ENCODE data around the gene BPIFA2.
"Not testable (repeated sequence)": the region's sequence is repeated elsewhere in the genome, so short reads cannot be mapped to it uniquely, and the experiment has no call there.

The BPIFA2 gene

GRCh38 chr20:33162313-33162712 lies 5.6 kb upstream of the BPIFA2 start:
- DNase-seq = no peak

GRCh38 chr20:33162753-33163152 lies 5.2 kb upstream of the BPIFA2 start:
- DNase-seq = no peak

GRCh38 chr20:33163856-33164762 lies 3.9 kb upstream of the BPIFA2 start:
- no peak for DNase-seq

- DNase-seq = no peak
These were observed 3.2 kb upstream of the BPIFA2 start for GRCh38 chr20:33164763-33165095.

- no peak for DNase-seq
These were observed 2.4 kb upstream of the BPIFA2 start for GRCh38 chr20:33165416-33166055.

- DNase-seq = no peak
These were observed 1.3 kb upstream of the BPIFA2 start for GRCh38 chr20:33166533-33167113.

GRCh38 chr20:33169176-33169794 lies 1.3 kb downstream of the BPIFA2 start:
- no peak for DNase-seq

GRCh38 chr20:33172781-33173180 lies 4.8 kb downstream of the BPIFA2 start:
- DNase-seq = no peak

GRCh38 chr20:33175123-33175522 lies 7.2 kb downstream of the BPIFA2 start:
- DNase-seq = no peak

GRCh38 chr20:33176101-33176500 lies 8.1 kb downstream of the BPIFA2 start:
- no peak for DNase-seq

GRCh38 chr20:33177866-33178265 lies 9.9 kb downstream of the BPIFA2 start:
- no peak for DNase-seq

- DNase-seq = no peak
These were observed 10.8 kb downstream of the BPIFA2 start for GRCh38 chr20:33178726-33179125.

GRCh38 chr20:33180169-33180568 lies 12.2 kb downstream of the BPIFA2 start:
- no peak for DNase-seq

GRCh38 chr20:33181482-33182093 lies 13.6 kb downstream of the BPIFA2 start:
- no peak for DNase-seq

GRCh38 chr20:33183312-33183711 lies 15.4 kb downstream of the BPIFA2 start:
- no peak for DNase-seq

GRCh38 chr20:33185031-33185590 lies 17.2 kb downstream of the BPIFA2 start:
- DNase-seq = not testable (repeated sequence)

- no peak for DNase-seq
These were observed 19.5 kb downstream of the BPIFA2 start for GRCh38 chr20:33187491-33187890.

- no peak for DNase-seq
These were observed 20.5 kb downstream of the BPIFA2 start for GRCh38 chr20:33188421-33188820.

GRCh38 chr20:33191484-33191883 lies 23.5 kb downstream of the BPIFA2 start:
- DNase-seq = no peak

- DNase-seq = no peak
These were observed 24.0 kb downstream of the BPIFA2 start for GRCh38 chr20:33191955-33192354.

GRCh38 chr20:33192912-33193501 lies 25.0 kb downstream of the BPIFA2 start:
- no peak for DNase-seq

- no peak for DNase-seq
These were observed 31.1 kb downstream of the BPIFA2 start for GRCh38 chr20:33199026-33199425.

Data from activated gamma-delta T cell (primary cell).